Measurements from ENCODE around the gene CCDC57.

Gene CCDC57

DNA sequence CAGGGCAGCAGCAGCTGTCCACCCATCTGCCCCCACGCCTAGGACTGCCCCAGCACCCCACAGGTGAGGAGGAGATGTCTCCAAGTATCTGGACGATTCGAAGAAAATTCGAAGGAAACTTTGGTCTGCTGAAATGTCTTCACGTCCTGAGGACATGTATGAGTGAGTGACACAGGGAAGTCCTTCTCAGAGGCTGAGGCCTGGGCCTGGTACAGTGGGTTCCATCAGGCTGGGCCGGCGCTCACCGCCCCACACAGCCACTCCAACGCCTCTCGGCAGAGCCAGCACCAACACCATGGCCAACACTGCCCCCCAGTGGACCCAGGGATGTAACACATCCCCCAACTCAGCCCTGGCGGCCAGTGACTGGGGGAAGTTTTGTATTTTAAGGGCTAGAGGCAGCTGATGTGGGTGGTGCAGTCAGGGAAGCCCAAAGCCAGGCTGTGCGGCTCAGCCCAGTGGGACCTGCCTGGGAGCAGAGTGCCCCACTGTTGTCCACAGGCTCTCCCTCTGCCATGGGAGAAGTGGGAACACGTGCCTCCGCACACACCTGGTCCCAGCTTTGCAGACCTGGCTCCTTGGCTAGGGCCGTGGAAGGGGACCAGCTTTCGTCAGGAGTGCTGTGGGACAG, 58.8 kb downstream of the CCDC57 start:
- Histone ChIP-seq H3K4me3 (ENCODE audit: low read depth, low read length) (no peak overlapping the region), H3K27me3 (replicated peaks) (no peaks in the 10 kb centered on the region), H3K36me3 (replicated peaks) (peaks cover 14% of the 10 kb centered on the region), H3K27ac (no peak overlapping the region)
- TF ChIP-seq, protein P1, sequence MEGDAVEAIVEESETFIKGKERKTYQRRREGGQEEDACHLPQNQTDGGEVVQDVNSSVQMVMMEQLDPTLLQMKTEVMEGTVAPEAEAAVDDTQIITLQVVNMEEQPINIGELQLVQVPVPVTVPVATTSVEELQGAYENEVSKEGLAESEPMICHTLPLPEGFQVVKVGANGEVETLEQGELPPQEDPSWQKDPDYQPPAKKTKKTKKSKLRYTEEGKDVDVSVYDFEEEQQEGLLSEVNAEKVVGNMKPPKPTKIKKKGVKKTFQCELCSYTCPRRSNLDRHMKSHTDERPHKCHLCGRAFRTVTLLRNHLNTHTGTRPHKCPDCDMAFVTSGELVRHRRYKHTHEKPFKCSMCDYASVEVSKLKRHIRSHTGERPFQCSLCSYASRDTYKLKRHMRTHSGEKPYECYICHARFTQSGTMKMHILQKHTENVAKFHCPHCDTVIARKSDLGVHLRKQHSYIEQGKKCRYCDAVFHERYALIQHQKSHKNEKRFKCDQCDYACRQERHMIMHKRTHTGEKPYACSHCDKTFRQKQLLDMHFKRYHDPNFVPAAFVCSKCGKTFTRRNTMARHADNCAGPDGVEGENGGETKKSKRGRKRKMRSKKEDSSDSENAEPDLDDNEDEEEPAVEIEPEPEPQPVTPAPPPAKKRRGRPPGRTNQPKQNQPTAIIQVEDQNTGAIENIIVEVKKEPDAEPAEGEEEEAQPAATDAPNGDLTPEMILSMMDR (IDR thresholded peaks at IDR 0.05; ENCODE audit: low read depth, low read length, missing control alignments) = peak; percentile 91
- DNase-seq = peak; percentile 51
- in situ Hi-C loops (cut with HindIII; ENCODE audit: low pct_ligation_motif_present, low sequenced_read_pairs) = no loop called here

DNA sequence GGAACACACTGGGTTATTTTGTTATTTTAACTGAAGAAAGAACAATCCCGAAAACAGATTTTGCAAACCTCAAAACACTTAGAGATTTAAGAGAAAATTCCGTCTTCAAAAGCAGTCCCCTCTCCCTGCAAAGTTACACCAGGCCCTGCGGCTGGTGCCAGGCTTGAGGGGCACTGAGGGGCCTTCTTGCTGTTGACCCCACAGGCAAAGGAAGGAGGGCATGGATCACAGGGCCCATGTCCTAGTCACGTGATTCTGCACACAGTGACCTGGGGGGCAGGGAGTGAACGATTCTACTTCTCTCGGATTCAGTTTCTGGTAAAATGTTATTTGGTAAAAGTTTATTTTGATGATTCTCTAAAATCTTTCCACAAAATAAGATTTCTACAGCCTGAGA, 59.3 kb downstream of the CCDC57 start:
- DNase-seq = no peak
- Histone ChIP-seq H3K4me3 (ENCODE audit: low read depth, low read length) (no peak overlapping the region), H3K27ac (no peak overlapping the region), H3K36me3 (replicated peaks) (peaks cover 14% of the 10 kb centered on the region), H3K27me3 (replicated peaks) (no peaks in the 10 kb centered on the region)
- in situ Hi-C loops (cut with HindIII; ENCODE audit: low pct_ligation_motif_present, low sequenced_read_pairs) = no loop called here
- TF ChIP-seq, protein P1 (IDR thresholded peaks at IDR 0.05; ENCODE audit: low read depth, low read length, missing control alignments) = no peak

DNA sequence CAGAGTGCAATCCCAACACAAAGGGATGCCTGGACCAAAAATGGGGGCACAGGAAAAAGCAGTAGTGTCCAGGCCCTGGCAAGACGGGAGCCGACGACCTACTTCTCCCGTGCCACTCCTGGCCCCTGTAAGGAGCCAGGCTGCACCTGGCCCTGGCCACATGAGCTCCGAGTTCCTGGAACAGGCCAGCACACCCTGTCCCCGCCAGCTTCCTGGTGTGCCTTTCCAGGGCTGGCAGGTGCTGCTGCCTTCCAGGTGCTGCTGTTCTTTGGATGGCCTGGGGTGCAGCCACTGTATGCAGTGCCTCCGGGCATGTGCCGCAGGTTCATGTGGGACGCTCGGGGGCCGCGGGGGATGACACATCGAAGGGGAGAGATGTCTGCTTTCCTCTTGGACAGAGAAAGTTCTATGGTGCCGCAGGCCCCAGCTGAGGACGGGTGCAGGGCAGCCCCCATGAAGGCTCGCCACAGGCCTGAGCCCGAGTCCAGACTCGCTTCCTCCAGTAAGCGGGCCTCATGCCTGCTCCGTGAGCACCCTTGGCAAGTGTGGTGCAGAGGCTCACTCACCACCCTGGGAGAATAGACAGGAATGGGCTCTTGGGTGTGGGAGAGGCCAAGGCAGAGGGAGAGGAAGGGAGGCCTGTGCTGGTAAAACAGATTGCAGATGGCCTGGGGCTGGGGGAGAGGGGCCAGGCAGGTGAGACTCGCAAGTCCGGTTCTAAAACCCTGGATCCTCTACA, 59.9 kb downstream of the CCDC57 start:
- TF ChIP-seq, protein P1 (IDR thresholded peaks at IDR 0.05; ENCODE audit: low read depth, low read length, missing control alignments) = no peak
- Histone ChIP-seq H3K27ac (no peak overlapping the region), H3K27me3 (replicated peaks) (no peaks in the 10 kb centered on the region), H3K4me3 (ENCODE audit: low read depth, low read length) (no peak overlapping the region), H3K36me3 (replicated peaks) (peaks cover 14% of the 10 kb centered on the region)
- in situ Hi-C loops (cut with HindIII; ENCODE audit: low pct_ligation_motif_present, low sequenced_read_pairs) = no loop called here
- no peak for DNase-seq

DNA sequence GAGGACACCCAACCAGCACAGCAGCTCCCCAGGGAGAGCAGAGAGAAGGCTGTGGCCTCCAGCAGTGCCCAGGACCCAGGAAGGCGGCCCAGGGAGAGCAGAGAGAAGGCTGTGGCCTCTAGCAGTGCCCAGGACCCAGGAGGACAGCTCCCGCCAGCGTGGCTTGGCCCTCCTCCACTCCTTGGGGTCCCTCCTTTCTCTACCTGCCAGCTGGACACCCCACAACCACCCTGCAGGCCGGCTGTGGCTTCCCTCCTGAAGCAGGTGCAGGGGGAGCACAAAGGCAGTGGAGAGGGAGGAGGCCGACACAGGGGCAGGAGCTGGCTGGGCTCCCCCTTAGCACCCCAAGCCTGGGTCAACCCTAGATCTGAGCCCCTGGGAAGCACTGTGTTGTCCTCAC, 60.5 kb downstream of the CCDC57 start:
- DNase-seq = no peak
- TF ChIP-seq, protein P1 (IDR thresholded peaks at IDR 0.05; ENCODE audit: low read depth, low read length, missing control alignments) = no peak
- H3K36me3 ChIP-seq (replicated peaks) = peaks cover 9% of the 10 kb centered on the region
- in situ Hi-C loops (cut with HindIII; ENCODE audit: low pct_ligation_motif_present, low sequenced_read_pairs) = no loop called here
- no peak overlapping the region for H3K27ac ChIP-seq
- no peaks in the 10 kb centered on the region for H3K27me3 ChIP-seq (replicated peaks)
- no peak overlapping the region for H3K4me3 ChIP-seq (ENCODE audit: low read depth, low read length)

DNA sequence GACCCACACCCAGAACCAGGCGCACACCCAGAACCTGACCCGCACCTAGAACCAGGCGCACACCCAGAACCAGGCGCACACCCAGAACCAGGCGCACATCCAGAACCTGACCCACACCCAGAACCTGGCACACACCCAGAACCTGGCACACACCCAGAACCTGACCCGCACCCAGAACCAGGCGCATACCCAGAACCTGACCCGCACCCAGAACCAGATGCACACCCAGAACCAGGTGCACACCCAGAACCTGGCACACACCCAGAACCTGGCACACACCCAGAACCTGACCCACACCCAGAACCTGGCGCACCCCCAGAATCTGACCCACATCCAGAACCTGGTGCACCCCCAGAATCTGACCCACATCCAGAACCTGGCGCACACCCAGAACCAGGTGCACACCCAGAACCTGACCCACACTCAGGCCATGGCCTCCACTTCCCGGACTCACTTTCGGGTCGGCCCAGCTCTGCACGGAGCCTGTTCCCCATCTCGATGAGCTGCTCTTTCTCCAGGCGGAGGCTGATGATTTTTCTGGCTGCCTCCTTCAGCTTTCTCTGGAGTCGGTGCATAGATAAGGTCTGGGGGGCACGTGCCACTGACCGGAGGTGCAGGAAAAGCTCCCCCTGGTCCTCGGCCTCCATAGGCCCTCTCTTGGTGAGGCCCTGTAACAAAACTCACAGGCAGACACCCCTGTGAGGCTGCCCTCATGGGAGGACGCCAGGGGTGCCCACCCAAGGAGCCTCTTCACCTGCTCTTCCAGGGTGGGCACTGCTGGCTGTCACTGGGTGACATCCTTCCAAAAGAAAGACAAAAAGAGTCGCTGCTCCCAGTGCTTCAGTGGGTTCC, 61.3 kb downstream of the CCDC57 start:
- Histone ChIP-seq H3K36me3 (replicated peaks) (peaks cover 8% of the 10 kb centered on the region), H3K4me3 (ENCODE audit: low read depth, low read length) (no peak overlapping the region), H3K27ac (no peak overlapping the region), H3K27me3 (replicated peaks) (no peaks in the 10 kb centered on the region)
- no peak for DNase-seq
- in situ Hi-C loops (cut with HindIII; ENCODE audit: low pct_ligation_motif_present, low sequenced_read_pairs) = no loop called here
- TF ChIP-seq, protein P1 (IDR thresholded peaks at IDR 0.05; ENCODE audit: low read depth, low read length, missing control alignments) = no peak
